WTC11 (cell line): ENCODE data around the gene SIPA1L2.

Experiments
- NR1H2 ChIP-seq: sonication (generic); formaldehyde crosslinking; IDR thresholded peaks from 2 replicates; pipeline ENCODE4 v1.9.0; 2021; ENCODE audit warnings: mild to moderate bottlenecking, moderate library complexity, missing genetic modification reagents
- TF ChIP-seq, protein P1 (sequence below): sonication (generic); formaldehyde crosslinking; IDR thresholded peaks from 2 replicates; pipeline ENCODE4 v1.8.0; 2023; ENCODE audit warnings: missing genetic modification reagents, mild to moderate bottlenecking, borderline replicate concordance
- TF ChIP-seq, protein P2 (sequence below): fragments of 200-600 bp; IDR thresholded peaks from 2 replicates; pipeline ENCODE4 v1.8.0; 2022; ENCODE audit warnings: antibody characterized with exemption

DNA sequence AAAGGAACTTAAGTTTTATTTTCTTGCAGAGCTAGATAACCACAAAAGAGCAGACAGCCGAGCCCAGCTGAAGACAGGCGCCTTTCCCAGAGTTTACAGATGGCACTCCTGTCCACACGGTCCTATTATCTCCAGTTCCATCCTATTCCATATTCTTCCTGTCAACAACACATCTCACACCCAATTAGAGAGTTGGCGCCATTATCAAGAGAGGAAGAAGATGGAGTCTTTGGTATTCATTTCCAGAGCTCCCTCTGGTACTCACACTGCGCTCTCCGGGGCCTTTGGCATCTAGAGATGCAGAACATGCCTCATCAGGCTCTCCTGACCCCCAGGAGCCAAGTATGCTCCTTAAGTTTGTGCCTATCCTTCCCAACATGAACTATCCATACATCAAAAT is 43.3 kb upstream of the SIPA1L2 start:
- no peak for TF ChIP-seq NR1H2 (CRISPR knock-in tag)
- TF ChIP-seq, protein P1, sequence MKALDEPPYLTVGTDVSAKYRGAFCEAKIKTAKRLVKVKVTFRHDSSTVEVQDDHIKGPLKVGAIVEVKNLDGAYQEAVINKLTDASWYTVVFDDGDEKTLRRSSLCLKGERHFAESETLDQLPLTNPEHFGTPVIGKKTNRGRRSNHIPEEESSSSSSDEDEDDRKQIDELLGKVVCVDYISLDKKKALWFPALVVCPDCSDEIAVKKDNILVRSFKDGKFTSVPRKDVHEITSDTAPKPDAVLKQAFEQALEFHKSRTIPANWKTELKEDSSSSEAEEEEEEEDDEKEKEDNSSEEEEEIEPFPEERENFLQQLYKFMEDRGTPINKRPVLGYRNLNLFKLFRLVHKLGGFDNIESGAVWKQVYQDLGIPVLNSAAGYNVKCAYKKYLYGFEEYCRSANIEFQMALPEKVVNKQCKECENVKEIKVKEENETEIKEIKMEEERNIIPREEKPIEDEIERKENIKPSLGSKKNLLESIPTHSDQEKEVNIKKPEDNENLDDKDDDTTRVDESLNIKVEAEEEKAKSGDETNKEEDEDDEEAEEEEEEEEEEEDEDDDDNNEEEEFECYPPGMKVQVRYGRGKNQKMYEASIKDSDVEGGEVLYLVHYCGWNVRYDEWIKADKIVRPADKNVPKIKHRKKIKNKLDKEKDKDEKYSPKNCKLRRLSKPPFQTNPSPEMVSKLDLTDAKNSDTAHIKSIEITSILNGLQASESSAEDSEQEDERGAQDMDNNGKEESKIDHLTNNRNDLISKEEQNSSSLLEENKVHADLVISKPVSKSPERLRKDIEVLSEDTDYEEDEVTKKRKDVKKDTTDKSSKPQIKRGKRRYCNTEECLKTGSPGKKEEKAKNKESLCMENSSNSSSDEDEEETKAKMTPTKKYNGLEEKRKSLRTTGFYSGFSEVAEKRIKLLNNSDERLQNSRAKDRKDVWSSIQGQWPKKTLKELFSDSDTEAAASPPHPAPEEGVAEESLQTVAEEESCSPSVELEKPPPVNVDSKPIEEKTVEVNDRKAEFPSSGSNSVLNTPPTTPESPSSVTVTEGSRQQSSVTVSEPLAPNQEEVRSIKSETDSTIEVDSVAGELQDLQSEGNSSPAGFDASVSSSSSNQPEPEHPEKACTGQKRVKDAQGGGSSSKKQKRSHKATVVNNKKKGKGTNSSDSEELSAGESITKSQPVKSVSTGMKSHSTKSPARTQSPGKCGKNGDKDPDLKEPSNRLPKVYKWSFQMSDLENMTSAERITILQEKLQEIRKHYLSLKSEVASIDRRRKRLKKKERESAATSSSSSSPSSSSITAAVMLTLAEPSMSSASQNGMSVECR, result no peak
- TF ChIP-seq, protein P2, sequence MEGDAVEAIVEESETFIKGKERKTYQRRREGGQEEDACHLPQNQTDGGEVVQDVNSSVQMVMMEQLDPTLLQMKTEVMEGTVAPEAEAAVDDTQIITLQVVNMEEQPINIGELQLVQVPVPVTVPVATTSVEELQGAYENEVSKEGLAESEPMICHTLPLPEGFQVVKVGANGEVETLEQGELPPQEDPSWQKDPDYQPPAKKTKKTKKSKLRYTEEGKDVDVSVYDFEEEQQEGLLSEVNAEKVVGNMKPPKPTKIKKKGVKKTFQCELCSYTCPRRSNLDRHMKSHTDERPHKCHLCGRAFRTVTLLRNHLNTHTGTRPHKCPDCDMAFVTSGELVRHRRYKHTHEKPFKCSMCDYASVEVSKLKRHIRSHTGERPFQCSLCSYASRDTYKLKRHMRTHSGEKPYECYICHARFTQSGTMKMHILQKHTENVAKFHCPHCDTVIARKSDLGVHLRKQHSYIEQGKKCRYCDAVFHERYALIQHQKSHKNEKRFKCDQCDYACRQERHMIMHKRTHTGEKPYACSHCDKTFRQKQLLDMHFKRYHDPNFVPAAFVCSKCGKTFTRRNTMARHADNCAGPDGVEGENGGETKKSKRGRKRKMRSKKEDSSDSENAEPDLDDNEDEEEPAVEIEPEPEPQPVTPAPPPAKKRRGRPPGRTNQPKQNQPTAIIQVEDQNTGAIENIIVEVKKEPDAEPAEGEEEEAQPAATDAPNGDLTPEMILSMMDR, result no peak
